GM21367 (cell line): ENCODE data around the gene PHLDB1.
"Not testable (repeated sequence)": the region's sequence is repeated elsewhere in the genome, so short reads cannot be mapped to it uniquely, and the experiment has no call there.

ENCODE experiments used
- ATAC-seq: cut with Tn5 transposase; IDR thresholded peaks from one replicate; pipeline ENCODE4 v1.9.1; 2021; ENCODE audit not compliant: unreplicated experiment

Gene PHLDB1

DNA sequence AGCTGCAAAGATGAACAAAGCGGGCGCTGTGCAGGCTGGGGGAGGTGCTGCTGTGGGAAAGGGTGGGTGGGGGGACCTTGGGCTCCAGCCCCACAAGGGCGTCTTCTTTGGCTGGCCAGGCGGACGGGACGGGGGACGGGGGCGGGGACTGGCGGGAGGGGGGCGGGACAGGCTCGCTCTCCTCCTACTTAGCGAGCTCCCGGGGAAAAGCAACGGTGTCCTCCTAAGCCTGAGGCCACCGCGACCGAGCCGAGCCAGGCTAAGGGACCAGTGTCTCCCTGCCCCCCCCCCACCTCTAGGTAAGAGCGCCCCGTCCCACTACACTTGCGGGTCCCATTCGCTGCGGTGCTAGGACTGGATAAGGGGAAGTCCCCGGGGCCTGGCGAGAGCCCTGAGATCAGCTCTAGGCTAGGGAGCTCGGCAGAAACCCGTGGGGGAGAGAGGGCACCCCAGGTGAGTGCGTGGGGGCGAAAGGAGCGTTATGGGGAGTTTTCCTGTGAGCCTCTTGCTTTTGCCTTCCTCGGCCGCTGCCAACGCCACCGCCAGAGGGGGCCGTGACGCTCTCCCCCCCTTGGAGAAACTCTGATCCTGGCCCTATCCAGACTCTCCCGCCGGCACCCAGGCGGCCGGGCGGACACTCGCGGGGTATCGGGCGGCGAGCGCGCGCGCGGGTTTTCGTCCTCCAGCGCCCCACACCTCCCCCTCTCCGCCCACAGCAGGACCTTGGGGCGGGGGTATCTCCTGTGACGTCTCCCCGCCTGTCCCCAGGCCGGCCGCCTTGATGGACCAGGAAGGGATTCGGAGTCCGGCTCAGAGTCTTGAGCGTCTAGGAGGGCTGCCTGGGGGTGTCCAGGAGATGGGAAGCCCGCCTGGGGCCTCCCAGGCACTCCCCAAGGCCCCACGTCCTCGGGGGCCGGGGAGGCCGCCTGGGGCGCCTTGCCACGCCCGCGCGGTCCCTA, at the start of gene PHLDB1:
TSS of gene PHLDB1 (plus strand) at position 215 of the 959 bp plus-strand sequence. CDS start 6,222 bp downstream, outside the sequence.
- ATAC-seq, result no peak

DNA sequence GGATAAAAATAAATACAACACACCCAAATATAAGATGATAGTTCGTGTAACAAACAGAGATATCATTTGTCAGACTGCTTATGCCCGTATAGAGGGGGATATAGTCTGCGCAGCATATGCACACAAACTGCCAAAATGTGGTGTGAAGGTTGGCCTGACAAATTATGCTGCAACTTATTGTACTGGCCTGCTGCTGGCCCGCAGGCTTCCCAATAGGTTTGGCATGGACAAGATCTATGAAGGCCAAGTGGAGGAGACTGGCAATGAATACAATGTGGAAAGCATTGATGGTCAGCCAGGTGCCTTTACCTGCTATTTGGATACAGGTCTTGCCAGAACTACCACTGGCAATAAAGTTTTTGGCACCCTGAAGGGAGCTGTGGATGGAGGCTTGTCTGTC, 46.6 kb upstream of the PHLDB1 start:
- no peak for ATAC-seq

DNA sequence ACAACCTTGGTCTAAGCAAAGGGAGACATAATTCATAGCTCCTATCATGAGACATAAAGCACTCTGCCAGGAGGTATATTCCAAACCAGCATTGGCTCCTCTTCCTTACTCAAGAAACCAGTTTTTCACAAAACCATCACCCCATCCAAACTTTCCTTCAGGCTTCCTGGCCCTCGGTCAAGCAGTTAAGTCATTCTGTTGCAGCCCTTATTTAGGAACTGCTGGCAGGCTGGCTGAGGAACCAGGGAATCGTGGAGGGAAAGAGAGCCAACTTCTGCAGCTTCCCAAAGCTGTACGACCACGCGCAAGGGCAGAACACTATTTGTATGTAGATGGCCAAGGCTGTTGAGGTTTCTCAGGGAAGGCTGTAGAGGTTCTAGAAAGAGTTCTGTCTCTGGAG, 42.4 kb upstream of the PHLDB1 start:
- ATAC-seq, result no peak

DNA sequence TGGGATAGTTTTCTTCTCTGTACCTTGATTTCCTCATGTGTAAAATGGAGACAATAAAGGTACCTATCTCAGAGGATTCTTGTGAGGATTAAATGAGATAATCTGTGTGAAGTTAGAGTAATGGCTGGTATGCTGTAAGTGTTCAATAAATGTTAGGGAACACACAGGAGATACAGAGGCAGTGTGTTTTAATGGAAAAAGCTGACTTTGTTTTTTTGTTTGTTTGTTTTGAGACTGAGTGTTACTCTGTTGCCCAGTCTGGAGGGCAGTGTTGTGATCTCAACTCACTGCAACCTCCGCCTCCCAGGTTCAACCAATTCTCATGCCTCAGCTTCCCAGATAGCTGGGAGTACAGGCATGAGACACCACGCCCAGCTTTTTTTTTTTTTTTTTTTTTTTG, 37.7 kb upstream of the PHLDB1 start:
- no peak for ATAC-seq

DNA sequence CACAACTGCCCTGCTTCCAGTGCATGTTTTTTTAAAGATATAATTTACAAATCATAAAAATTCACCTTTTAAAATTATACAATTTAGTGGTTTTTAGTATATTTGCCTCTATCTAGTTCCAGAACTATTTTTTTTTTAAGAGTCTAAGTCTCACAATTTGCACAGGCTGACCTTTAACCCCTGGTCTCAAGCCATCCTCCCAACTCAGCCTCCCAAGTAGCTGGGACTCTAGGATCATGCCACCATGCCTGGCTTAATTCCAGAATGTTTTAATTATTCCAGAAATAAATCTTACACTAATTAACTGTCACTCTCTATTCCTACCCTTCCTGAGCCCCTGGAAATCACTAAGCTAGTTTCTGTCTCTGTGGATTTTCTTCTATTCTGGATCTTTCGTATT, 36.6 kb upstream of the PHLDB1 start:
- ATAC-seq, result no peak

DNA sequence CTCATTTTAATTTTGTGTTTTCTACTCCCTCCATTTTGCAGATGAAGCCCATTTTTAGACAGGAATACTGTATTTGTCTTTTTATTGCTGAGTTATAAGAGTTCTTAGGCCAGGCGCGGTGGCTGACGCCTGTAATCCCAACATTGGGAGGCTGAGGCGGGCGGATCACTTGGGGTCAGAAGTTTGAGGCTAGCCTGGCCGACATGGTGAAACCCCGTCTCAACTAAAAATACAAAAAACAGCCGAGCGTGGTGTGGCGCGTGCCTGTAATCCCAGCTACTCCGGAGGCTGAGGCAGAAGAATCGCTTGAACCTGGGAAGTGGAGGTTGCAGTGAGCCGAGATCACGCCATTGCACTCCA, 35.7 kb upstream of the PHLDB1 start:
- ATAC-seq, result not testable (repeated sequence)

DNA sequence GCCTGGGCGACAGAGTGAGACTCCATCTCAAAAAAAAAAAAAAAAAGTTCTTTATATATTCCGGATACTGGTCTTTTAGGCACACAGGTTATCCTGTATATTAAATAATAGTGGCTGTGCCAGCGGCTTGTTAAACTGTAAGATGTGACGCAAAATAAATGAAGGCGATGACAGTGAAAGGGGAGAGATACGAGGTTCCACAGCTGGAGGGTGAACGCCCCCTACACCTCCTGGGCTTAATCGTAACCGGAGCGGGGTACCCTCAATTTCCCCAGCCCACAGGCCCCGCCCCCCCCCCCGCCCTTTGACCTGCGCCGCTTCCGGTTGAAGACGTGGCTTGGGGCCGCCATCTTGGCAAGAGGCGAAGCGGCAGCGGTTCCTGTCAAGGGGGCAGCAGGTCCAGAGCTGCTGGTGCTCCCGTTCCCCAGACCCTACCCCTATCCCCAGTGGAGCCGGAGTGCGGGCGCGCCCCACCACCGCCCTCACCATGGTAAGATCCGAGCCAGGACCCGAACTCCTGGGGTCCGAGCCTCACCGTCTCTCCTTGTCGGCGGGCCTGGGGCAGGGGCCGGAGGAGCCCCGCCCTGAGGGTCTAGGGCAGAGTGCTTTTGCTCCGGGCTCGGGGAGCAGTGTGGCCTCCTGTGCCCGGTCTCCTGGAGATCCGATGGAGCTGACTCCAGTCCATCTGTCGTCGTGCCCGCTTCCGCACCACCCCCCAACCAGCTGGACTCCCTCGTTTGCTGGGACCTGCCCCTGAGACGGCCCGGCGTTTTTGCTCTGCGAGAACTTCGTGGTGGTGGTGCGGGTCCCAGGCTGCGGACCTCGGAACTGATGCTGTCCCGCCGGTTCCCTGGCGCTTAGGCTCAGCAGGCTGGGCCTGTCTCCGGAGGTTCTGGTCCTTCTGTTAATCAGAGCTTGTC, 35.1 kb upstream of the PHLDB1 start, which contains the start of gene ARCN1:
TSS of gene ARCN1 (plus strand) at position 349 of the 920 bp plus-strand sequence. CDS start at position 488, 139 bp downstream.
- ATAC-seq, result peak; percentile 71

DNA sequence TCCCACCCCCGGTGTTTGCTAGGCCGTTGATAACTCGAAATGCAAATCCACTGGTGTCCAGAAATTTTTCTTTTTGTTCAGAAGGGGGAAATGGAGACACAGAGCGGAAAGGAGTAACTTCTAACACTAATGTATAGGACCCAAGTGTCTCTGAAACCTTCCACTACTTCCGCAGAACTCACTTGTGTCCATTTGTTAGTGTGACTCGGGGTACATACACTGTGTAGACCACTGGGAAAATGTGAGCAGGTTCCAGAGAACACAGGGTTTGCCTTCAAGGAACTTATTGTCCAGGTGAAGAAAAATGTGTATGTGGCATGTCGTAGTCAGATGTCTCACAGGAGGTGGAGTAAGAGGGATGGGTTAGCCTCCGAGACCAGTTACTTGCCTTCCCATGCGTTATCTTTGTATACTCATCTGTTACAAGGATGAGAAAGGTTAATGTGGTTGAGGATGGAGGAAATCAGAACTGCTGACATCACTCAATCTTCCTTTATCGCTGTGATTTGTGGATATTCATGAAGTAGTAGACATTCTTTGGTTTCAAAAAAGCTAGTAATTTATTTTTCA, 34.3 kb upstream of the PHLDB1 start:
- no peak for ATAC-seq

DNA sequence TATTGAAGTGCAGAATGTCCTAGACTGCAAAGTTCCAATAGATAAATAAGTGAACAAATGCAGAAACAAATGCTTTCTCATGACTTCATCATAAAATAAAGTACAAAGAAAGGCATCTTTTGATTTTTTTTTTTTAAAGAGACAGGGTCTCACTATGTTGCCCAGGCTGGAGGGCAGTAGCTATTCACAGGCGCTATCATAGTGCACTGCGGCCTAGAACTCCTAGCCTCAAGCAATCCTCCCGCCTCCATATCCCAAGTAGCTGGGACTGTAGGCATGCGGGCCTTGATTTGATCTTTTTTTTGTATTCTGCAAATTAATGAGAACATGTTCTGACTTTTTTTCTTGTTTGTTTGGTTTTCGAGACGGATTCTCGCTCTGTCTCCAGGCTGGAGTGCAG, 32.8 kb upstream of the PHLDB1 start:
- no peak for ATAC-seq

DNA sequence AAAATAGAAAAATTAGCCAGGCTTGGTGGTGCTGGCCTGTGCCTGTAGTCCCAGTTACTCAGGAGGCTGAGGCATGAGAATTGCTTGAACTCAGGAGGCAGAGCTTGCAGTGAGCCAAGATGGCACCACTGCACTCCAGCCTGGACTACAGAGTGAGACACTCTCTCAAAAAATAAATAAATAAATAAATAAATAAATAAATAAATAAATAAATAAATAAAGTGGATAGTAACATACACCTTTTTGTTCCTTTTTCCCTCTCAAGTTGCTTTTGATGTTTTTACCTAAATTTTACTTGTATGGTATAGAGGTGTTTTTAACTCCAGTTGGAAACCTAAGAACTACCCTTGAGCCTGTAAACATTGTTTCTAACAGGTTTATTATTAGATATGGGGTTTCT, 29.4 kb upstream of the PHLDB1 start:
- ATAC-seq, result not testable (repeated sequence)

DNA sequence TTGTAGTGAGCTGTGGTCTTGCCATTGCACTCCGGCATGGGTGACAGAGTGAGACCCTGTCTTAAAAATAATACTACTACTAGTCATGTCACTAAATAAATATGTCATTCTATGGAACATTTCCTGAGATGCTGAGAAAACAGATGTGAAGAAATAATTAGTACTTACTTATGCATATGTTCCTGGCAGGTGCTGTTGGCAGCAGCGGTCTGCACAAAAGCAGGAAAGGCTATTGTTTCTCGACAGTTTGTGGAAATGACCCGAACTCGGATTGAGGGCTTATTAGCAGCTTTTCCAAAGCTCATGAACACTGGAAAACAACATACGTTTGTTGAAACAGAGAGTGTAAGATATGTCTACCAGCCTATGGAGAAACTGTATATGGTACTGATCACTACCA, 26.4 kb upstream of the PHLDB1 start:
- no peak for ATAC-seq

DNA sequence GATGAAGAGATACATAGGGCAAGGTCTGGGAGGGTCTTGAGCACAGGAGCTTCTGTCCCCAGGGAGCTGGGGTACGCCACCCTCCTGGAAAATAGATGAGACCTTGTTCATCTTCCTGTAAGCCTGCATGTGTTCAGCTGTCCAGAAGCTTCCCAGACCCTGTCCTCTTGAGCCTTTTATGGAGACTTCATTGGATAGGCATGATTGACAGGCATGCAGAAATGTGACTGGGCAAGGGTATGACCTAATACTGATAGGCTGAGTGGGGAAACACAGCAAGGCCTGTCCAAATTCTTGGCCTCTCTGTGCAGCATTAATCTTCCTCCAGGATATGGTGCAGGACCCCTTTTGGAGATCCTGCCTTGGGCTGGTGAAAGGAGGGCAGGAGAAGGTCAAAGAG, 19.5 kb upstream of the PHLDB1 start:
- no peak for ATAC-seq

DNA sequence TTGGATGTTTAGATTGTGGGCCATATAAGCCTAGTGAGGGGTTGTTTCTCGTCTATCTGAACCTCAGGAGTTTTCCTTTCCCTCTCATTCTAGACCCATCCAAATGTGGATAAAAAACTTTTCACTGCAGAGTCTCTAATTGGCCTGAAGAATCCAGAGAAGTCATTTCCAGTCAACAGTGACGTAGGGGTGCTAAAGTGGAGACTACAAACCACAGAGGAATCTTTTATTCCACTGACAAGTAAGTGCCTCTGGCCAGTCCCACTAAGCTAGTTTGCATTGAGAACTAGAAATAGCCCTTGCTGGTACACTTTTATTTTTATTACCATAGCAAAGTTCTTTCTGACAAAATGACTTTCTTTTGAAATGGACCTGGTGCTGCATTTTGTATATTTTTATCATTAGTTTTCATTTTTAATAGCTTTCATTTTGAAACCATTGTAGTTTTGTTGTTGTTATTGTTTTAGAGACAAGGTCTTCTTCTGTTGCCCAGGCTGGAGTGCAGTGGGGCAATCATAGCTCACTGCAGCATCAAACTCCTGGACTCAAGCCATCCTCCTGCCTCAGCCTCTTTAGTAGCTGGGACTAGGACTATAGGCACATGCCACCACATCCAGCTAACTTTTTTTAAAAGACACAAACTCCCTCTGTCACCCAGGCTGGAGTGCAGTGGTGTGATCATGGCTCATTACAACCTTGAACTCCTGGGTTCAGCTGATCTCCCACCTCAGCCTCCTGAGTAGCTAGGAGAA, 14.6 kb upstream of the PHLDB1 start:
- ATAC-seq, result no peak

DNA sequence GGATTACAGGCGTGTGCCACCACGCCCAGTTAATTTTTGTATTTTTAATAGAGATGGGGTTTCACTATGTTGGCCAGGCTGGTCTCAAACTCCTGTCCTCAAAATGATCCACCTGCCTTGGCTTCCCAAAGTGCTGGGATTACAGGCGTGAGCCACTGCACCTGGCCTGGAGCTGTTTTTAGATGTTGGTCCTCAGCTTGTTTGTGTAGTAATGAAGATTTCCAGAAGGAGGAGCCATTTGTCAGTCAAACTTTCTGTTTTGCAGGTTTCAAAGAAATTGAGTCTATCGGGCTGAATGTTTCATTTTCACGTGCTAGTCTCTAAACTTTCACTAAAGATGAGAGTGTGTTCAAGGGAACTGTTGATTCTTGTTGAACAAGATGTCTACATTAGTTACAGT, 12.4 kb upstream of the PHLDB1 start:
- not testable (repeated sequence) for ATAC-seq

DNA sequence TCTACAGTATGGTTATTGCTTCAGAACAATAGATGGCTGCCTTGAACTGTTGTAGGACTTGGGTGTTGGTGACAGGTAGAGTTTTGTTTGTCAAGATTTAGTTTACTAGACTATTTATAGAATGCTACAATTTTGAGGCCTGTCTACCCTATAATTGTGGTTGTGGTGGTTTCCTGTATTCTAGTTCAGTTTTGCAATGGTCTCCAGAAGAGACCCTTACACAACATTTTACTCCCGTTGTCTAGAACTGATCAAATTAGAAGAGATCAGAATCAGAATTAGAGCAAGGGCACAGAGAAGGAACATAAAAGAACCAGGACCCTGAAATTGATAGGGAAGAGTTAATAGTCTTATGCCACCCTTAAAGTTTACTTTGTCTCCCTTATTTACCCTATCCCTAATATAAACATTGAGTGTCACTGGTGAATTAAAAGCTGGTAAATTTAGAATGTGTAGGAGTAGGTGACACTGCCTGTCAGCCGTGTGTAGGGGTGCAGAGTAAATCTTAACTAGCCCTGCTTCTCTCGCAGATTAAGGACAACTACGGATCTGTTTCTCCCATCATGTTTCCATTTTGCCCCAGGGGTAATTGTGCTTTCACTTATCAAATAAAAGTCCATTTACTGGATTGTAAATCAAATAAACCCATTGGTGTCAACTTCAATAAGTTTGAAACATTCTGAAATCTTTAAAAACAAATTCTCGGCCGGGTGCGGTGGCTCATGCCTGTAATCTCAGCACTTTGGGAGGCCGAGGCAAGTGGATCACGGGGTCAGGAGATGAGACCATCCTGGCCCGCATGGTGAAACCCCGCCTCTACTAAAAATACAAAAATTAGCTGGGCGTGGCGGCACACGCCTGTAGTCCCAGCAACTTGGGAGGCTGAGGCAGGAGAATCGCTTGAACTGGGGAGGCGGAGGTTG, 10.9 kb upstream of the PHLDB1 start:
- ATAC-seq, result no peak

DNA sequence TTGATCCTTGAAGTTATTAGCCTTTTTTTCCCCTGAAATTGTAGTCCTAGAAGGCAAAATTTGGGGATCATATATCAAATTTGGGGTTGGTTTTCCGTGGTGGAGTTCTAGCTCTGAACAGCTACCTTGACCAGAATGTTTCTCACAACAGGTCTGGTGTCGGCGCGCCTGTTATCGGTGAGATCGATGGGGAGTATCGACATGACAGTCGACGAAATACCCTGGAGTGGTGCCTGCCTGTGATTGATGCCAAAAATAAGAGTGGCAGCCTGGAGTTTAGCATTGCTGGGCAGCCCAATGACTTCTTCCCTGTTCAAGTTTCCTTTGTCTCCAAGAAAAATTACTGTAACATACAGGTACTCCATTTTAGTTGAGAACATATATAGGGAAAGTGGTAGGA, 9.9 kb upstream of the PHLDB1 start:
- no peak for ATAC-seq

DNA sequence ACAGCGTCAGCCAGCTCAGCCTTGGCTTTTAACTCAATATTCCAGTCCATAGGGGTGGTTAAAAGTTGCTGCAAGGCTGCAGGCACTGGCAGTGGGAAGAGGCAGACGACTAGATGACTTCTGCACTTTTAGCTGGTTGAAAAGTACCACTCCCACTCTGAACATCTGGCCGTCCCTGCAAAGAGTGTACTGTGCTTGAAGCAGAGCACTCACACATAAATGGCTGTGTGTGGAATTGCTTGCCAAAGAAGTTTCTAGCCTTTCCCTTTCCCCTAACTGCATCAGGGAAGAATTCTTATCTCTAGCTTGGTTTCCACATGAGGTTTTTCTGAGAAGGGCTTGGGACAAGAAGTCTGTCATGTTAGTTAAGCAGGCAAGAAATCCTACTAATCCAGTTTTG, 5.1 kb upstream of the PHLDB1 start:
- ATAC-seq, result no peak

DNA sequence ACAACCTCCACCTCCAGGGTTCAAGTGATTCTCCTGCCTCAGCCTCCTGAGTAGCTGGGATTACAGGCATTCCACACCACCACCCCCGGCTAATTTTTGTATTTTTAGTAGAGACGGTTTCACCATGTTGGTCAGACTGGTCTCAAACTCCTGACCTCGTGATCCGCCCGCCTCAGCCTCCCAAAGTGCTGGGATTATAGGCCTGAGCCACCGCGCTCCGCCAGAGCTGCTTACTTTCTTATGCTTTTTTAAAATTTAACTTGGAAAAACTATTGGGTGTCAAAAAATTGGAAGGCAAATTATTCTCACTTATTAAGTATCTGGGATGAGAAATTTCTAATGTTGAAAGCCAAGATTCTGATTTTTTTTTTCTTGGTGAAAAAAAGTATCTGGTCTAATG, 3.7 kb upstream of the PHLDB1 start:
- not testable (repeated sequence) for ATAC-seq

DNA sequence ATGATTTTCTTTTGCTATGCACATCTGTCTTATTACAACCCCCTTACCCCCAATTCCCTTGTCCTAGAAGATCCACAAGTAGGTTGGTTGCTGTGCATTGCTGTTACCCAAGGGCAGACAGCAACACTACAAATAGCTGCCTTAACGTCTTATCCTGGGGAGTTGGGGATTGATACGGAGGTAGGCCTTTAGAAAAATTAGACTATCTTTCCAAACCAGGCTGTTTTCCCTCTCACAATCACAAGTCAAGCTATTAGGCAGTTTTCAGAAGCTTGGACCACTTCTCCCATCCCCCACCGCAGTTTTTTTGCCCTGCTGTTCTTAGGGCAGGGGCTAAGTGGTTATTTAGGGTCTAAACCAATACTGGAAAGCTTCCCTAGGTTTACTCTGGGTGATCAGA, 2.8 kb upstream of the PHLDB1 start:
- no peak for ATAC-seq
